B cell (primary cell): Measurements from ENCODE around the gene KIAA0232. TPM values are rescaled to one million over a fixed set of nuclear protein-coding genes. Genes with fewer than 3 reads are reported as not detected.

ENCODE experiments used
- ATAC-seq: fragments of 200-7000 bp; cut with Tn5 transposase; one replicate; pipeline ENCODE4 v1.10.0; 2021; ENCODE audit warnings: low read depth, mild to moderate bottlenecking, moderate number of reproducible peaks, moderate library complexity
- CTCF ChIA-PET: fragments of 350-600 bp; sonication (Branson Sonifier 250); formaldehyde crosslinking; loops from one replicate; lab custom pipeline; 2021; ENCODE audit warnings: antibody characterized with exemption, inconsistent platforms; lab: Charles Lee
- POLR2A ChIA-PET: fragments of 350-600 bp; sonication (Branson Sonifier 250); formaldehyde crosslinking; loops from one replicate; lab custom pipeline; 2021; ENCODE audit warnings: antibody characterized with exemption; lab: Charles Lee
- DNase-seq: peaks from one replicate; pipeline ENCODE4 v3.0.0; 2013
- H2AFZ ChIP-seq: 2 replicates; pipeline ENCODE4 v1.6.1; 2012; ENCODE audit warnings: mild to moderate bottlenecking, low read depth, low read length; ENCODE audit not compliant: insufficient read depth, poor library complexity, severe bottlenecking
- H3K27ac ChIP-seq, 2 donors: 1 replicate in 1 of 2; 2 replicates in 1 of 2; pipeline ENCODE4 v1.5.1; 2012 to 2013; ENCODE audit warnings: low read length in 2 of 2, mild to moderate bottlenecking in 2 of 2, moderate library complexity in 1 of 2
- H3K27me3 ChIP-seq, 4 experiments: fragments of 200-600 bp in 1 of 4; sonication (generic) in 1 of 4; replicated peaks in 1 of 4; 1 replicate in 2 of 4; 2 replicates in 2 of 4; pipeline versions ENCODE4 v1.6.1 to v1.7.0; 2013 to 2016; ENCODE audit warnings: low read length in 3 of 4, mild to moderate bottlenecking in 2 of 4, mixed read lengths in 1 of 4, moderate library complexity in 1 of 4; ENCODE audit not compliant: insufficient read depth in 4 of 4, control insufficient read depth in 3 of 4; ENCODE audit errors: control extremely low read depth in 1 of 4
- H3K36me3 ChIP-seq, 2 experiments: replicated peaks in 1 of 2; 1 replicate in 1 of 2; 2 replicates in 1 of 2; pipeline versions ENCODE4 v1.6.1 to v1.7.1; 2013; ENCODE audit warnings: low read length in 1 of 2; ENCODE audit not compliant: insufficient read depth in 2 of 2, control insufficient read depth in 1 of 2; ENCODE audit errors: control extremely low read depth in 1 of 2, extremely low read depth in 1 of 2
- H3K4me1 ChIP-seq, 2 donors: fragments of 200-600 bp in 1 of 2; sonication (generic) in 1 of 2; 1 replicate in 1 of 2; 2 replicates in 1 of 2; pipeline versions ENCODE4 v1.5.1 to v1.6.1; 2013 to 2017; ENCODE audit warnings: low read length in 2 of 2; ENCODE audit not compliant: control insufficient read depth in 2 of 2, insufficient read depth in 2 of 2
- H3K4me2 ChIP-seq: replicated peaks from 2 replicates; pipeline ENCODE3; 2012; ENCODE audit warnings: mild to moderate bottlenecking, low read depth, low read length; ENCODE audit not compliant: poor library complexity, severe bottlenecking
- H3K4me3 ChIP-seq, 5 experiments: fragments of 200-600 bp in 1 of 5; sonication (generic) in 1 of 5; 1 replicate in 3 of 5; 2 replicates in 2 of 5; pipeline versions ENCODE4 v1.5.1 to v1.7.0; 2011 to 2016; ENCODE audit warnings: low read length in 4 of 5, mild to moderate bottlenecking in 4 of 5, low read depth in 2 of 5, control low read depth in 1 of 5, moderate library complexity in 1 of 5; ENCODE audit not compliant: insufficient read depth in 1 of 5; ENCODE audit errors: control extremely low read depth in 1 of 5, extremely low read depth in 1 of 5
- H3K79me2 ChIP-seq: fragments of 200-600 bp; sonication (generic); one replicate; pipeline ENCODE4 v1.6.0; 2016; ENCODE audit warnings: low read length; ENCODE audit not compliant: control insufficient read depth, insufficient read depth
- H3K9ac ChIP-seq: fragments of 200-600 bp; sonication (generic); 2 replicates; pipeline ENCODE4 v1.6.1; 2017; ENCODE audit warnings: mild to moderate bottlenecking, low read length, moderate library complexity
- H3K9me3 ChIP-seq, 3 donors: one replicate each; pipeline versions ENCODE4 v1.6.1 to v1.7.1; 2013; ENCODE audit warnings: low read length in 2 of 3; ENCODE audit not compliant: control insufficient read depth in 2 of 3, insufficient read depth in 1 of 3; ENCODE audit errors: control extremely low read depth in 1 of 3
- H4K20me1 ChIP-seq: 2 replicates; pipeline ENCODE4 v1.6.0; 2012; ENCODE audit warnings: mild to moderate bottlenecking, low read length; ENCODE audit not compliant: insufficient read depth, control insufficient read depth, poor library complexity, severe bottlenecking
- H3K27ac Mint-ChIP-seq: one replicate; pipeline ENCODE4 v1.8.0; 2021; ENCODE audit warnings: mixed read lengths
- H3K27me3 Mint-ChIP-seq: one replicate; pipeline ENCODE4 v1.8.0; 2021; ENCODE audit warnings: mixed read lengths
- H3K4me1 Mint-ChIP-seq: one replicate; pipeline ENCODE4 v1.8.0; 2021; ENCODE audit warnings: mixed read lengths
- H3K4me3 Mint-ChIP-seq: one replicate; pipeline ENCODE4 v1.8.0; 2021; ENCODE audit warnings: mixed read lengths
- H3K9me3 Mint-ChIP-seq: one replicate; pipeline ENCODE4 v1.8.0; 2022; ENCODE audit warnings: mixed read lengths; ENCODE audit not compliant: insufficient read depth
- CTCF ChIP-seq: fragments of 200-600 bp; IDR thresholded peaks from one replicate; pipeline ENCODE4 v1.8.0; 2022; ENCODE audit warnings: antibody characterized with exemption, mild to moderate bottlenecking
- EZH2 ChIP-seq: IDR thresholded peaks from 2 replicates; pipeline ENCODE4 v1.6.1; 2012; ENCODE audit warnings: borderline replicate concordance, low read depth, mild to moderate bottlenecking, moderate library complexity, low read length; ENCODE audit not compliant: insufficient read depth, poor library complexity, severe bottlenecking
- WGBS: methylation state at CpG from one replicate; pipeline ENCODE4 v1.1.5; 2013; ENCODE audit warnings: missing lambda C conversion rate; ENCODE audit not compliant: insufficient coverage; 5-methylcytosine and 5-hydroxymethylcytosine counted together
- intact Hi-C: fragments of 100-400 bp; cut with micrococcal nuclease; formaldehyde crosslinking; loops from one replicate; pipeline ENCODE4 v1.10.0; 2022
- polyA plus RNA-seq: library from polyadenylated mRNA; depleted of rRNA; stranded (reverse); fragments of >200 nt; gene quantifications from 2 replicates; pipeline ENCODE4 v1.2.3, GENCODE V29; 2012
- total RNA-seq, 2 donors: library from RNA; stranded (reverse); fragments of 120-200 nt in 1 of 2; gene quantifications; 1 replicate in 1 of 2; 2 replicates in 1 of 2; pipeline versions ENCODE4 v1.2.3 to v1.2.4, GENCODE V29; 2013 to 2022

The KIAA0232 gene
- total and polyA plus RNA-seq, 2 donors (not counting 1 experiment from before 2014, with no cell fraction given), result 2.9 to 20.8 TPM

- intact Hi-C loops, result loop anchor here (5.0 to 10.0 kb wide), 2 partner anchors 56 to 201 kb away; partner anchors contain the start of gene BLOC1S4
- peaks cover 42 to 48% of the 10 kb centered on the region in 2 donors for H3K4me1 ChIP-seq
- Mint-ChIP-seq H3K9me3 (no peaks in the 10 kb centered on the region), H3K4me3 (peak overlapping the region; percentile 72), H3K27ac (peak overlapping the region; percentile 88), H3K4me1 (peaks cover 45% of the 10 kb centered on the region), H3K27me3 (no peaks in the 10 kb centered on the region)
- ChIA-PET CTCF (interaction anchor here (1.3 to 1.4 kb wide), 2 partner anchors 10 to 97 kb away, joined by 3 to 4 read pairs; no protein-coding TSS in a partner anchor), POLR2A (no interaction called here)
- no peak overlapping the region for H3K4me3 ChIP-seq
- peaks cover 56% of the 10 kb centered on the region for H4K20me1 ChIP-seq
- no peak for DNase-seq
- no peak for ATAC-seq
- H3K79me2 ChIP-seq, result peaks cover 91% of the 10 kb centered on the region
- TF ChIP-seq CTCF, result no peak
- no peak for TF ChIP-seq EZH2
- 92% methylated on average over 12 of the region's 12 CpGs for WGBS
- no peak overlapping the region for H2AFZ ChIP-seq
- H3K27ac ChIP-seq, result no peak overlapping the region
- no peaks in the 10 kb centered on the region for H3K27me3 ChIP-seq
- no peaks in the 10 kb centered on the region for H3K36me3 ChIP-seq
- H3K4me2 ChIP-seq, result peak overlapping the region; percentile 64
- no peak overlapping the region for H3K9ac ChIP-seq
- H3K9me3 ChIP-seq, result no peaks in the 10 kb centered on the region
Measured at GRCh38 chr4:6916069-6916586, 133.6 kb downstream of the KIAA0232 start.
